ENCODE measurements around the gene GAS7. TPM values are rescaled to one million over a fixed set of nuclear protein-coding genes. Genes with fewer than 3 reads are reported as not detected.

GAS7 gene
- total RNA-seq, 2 donors from 2014 or later, result 8.0 to 20.1 TPM

DNA sequence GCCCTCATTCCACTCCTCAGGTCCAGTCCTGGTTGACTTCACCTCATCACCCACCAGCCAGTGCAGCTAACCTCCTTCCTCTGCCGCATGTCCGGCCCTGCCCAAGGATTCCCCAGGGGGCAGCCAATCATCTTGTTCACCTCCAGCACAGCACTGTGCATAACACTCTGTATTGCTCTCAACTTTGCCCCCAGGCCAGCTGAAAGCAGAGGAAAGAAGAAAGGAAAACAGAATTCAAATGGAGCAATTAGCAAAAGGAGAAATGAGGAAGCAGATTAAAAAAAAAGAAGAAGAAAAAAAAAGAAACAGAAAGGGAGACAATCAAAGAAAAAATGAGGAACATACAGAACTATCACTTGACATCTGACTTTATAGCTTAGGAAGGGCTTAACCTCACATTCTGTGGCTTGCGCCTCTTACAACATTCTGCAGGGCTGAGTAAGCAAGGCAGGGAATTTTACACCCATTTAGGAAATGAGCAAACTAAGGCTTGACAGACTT lies 26.1 kb downstream of the GAS7 start:
- H3K4me1 ChIP-seq, result no peaks in the 10 kb centered on the region
- TF ChIP-seq, protein P1, sequence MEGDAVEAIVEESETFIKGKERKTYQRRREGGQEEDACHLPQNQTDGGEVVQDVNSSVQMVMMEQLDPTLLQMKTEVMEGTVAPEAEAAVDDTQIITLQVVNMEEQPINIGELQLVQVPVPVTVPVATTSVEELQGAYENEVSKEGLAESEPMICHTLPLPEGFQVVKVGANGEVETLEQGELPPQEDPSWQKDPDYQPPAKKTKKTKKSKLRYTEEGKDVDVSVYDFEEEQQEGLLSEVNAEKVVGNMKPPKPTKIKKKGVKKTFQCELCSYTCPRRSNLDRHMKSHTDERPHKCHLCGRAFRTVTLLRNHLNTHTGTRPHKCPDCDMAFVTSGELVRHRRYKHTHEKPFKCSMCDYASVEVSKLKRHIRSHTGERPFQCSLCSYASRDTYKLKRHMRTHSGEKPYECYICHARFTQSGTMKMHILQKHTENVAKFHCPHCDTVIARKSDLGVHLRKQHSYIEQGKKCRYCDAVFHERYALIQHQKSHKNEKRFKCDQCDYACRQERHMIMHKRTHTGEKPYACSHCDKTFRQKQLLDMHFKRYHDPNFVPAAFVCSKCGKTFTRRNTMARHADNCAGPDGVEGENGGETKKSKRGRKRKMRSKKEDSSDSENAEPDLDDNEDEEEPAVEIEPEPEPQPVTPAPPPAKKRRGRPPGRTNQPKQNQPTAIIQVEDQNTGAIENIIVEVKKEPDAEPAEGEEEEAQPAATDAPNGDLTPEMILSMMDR (IDR thresholded peaks at IDR 0.05), result no peak
- TF ChIP-seq POLR2A (IDR thresholded peaks at IDR 0.05), result no peak
- ATAC-seq (no peak), DNase-seq (peak in 1 of 4 donors; percentile 43)
- WGBS, 2 donors, result 34 to 49% methylated on average over 3 of the region's 3 CpGs
- H3K27me3 ChIP-seq, result no peaks in the 10 kb centered on the region
- peak overlapping the region in 1 of 4 donors; percentile 29 for H3K27ac ChIP-seq
- intact Hi-C loops (cut with DNase I), result no loop called here
- no peak overlapping the region for H3K4me3 ChIP-seq
- no peaks in the 10 kb centered on the region for H3K36me3 ChIP-seq (replicated peaks in 1 of 2; ENCODE audit: insufficient read depth in 1 of 2, low read depth in 2 of 2)
- no peaks in the 10 kb centered on the region for H3K9me3 ChIP-seq

DNA sequence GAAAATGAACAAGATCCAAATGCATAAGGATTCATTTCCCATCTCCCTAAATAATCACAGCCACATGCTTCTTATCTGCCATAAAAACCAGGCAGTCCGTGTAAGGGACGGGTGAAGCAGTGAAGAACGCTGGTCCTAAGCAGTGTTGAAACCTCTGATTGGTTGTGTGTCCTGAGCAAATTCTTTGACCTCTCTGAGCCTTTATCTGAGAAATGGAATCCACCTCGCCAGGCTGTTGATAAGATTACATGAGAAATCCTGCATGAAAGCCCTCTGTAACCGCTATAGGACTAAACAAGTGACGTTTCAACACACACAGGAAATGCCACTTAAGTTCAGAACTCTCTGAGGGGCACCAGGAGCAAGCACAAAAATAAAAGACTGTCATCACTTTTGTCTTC lies 26.8 kb downstream of the GAS7 start:
- WGBS, 2 donors, result 21 to 22% methylated on average over 6 of the region's 6 CpGs
- ATAC-seq, result no peak
- no peaks in the 10 kb centered on the region for H3K27me3 ChIP-seq
- H3K9me3 ChIP-seq, result no peaks in the 10 kb centered on the region
- no peaks in the 10 kb centered on the region for H3K36me3 ChIP-seq (replicated peaks in 1 of 2; ENCODE audit: insufficient read depth in 1 of 2, low read depth in 2 of 2)
- intact Hi-C loops (cut with DNase I), result no loop called here
- H3K4me3 ChIP-seq, result no peak overlapping the region
- TF ChIP-seq POLR2A (IDR thresholded peaks at IDR 0.05), result no peak
- TF ChIP-seq, protein P1 (IDR thresholded peaks at IDR 0.05), result no peak
- no peak for DNase-seq
- H3K27ac ChIP-seq, result no peak overlapping the region
- H3K4me1 ChIP-seq, result no peaks in the 10 kb centered on the region

DNA sequence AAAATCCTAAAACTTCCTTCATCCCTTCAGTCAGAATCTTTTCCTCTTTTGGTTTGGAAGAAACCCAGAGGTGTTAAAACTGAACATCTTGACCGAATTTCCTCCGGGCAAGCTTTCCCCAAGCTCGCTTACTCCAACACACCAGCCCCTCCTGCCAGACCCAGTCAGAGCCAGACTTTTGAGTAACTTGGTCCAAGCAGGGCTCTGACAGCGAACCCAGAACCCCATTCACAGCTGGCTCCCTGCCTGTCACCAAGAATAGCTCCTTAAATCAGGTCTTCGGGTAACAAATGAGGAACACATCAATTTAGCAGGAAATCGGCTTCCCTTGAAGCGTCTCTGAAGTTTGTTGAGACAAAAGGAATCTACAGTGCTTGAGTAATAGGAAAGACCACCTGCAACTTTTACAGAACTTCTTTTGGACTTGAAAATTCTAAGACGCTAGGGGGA lies 27.3 kb downstream of the GAS7 start:
- Histone ChIP-seq H3K4me3 (no peak overlapping the region), H3K36me3 (replicated peaks in 1 of 2; ENCODE audit: insufficient read depth in 1 of 2, low read depth in 2 of 2) (no peaks in the 10 kb centered on the region), H3K27ac (no peak overlapping the region), H3K4me1 (no peaks in the 10 kb centered on the region), H3K9me3 (no peaks in the 10 kb centered on the region), H3K27me3 (no peaks in the 10 kb centered on the region)
- DNase-seq (peak in 1 of 4 donors; percentile 27), ATAC-seq (no peak)
- no peak for TF ChIP-seq POLR2A (IDR thresholded peaks at IDR 0.05)
- TF ChIP-seq, protein P1 (IDR thresholded peaks at IDR 0.05), result no peak
- intact Hi-C loops (cut with DNase I), result no loop called here
- WGBS, 2 donors, result 52 to 59% methylated on average over 8 of the region's 8 CpGs

DNA sequence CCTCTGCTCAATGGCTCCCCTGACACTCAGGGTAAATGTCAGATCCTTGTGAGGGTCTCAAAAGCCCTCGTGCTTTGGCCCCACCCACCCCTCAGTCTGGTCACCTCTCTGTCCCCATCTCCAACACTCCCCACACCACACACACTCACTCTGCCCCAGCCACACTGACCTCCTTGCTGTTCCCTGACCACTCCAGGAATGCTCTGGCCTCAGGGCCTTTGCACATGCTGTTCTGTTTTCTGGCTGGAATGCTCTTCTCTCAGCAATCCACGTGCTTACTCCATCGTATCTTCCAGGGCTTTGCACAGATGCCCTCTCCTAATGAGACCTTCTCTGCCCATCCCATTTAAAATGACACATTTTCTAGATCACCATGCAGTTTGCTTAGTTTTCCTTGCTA lies 28.2 kb downstream of the GAS7 start:
- no peak for ATAC-seq
- intact Hi-C loops (cut with DNase I), result no loop called here
- Histone ChIP-seq H3K36me3 (replicated peaks in 1 of 2; ENCODE audit: insufficient read depth in 1 of 2, low read depth in 2 of 2) (no peaks in the 10 kb centered on the region), H3K4me3 (no peak overlapping the region), H3K27me3 (no peaks in the 10 kb centered on the region), H3K27ac (no peak overlapping the region), H3K4me1 (no peaks in the 10 kb centered on the region), H3K9me3 (no peaks in the 10 kb centered on the region)
- no peak for DNase-seq
- WGBS, 2 donors, result 51 to 61% methylated on average over 3 of the region's 3 CpGs
- no peak for TF ChIP-seq POLR2A (IDR thresholded peaks at IDR 0.05)
- TF ChIP-seq, protein P1 (IDR thresholded peaks at IDR 0.05), result no peak

DNA sequence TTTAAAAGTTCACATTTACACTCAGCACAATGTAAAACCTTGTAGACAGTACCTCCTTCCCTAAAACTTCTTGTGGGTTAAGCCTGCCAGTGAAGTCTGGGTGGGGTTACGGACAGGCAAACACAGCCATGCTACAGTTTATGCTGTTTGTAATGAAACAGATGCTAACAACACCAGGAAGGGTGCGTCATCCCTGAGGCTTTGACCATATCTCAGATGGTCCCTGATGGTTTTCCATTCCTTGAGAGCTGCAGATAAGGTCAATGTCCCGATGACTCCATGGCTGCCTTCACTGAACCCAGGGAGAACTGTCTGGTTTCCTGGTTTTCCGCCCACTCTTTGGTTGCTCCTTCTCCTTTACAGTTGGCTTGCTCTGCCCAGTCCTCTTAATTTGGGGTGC lies 29.1 kb downstream of the GAS7 start:
- TF ChIP-seq, protein P1 (IDR thresholded peaks at IDR 0.05), result no peak
- no peak for TF ChIP-seq POLR2A (IDR thresholded peaks at IDR 0.05)
- H3K36me3 ChIP-seq (replicated peaks in 1 of 2; ENCODE audit: insufficient read depth in 1 of 2, low read depth in 2 of 2), result no peaks in the 10 kb centered on the region
- DNase-seq (no peak), ATAC-seq (no peak)
- intact Hi-C loops (cut with DNase I), result no loop called here
- no peak overlapping the region for H3K27ac ChIP-seq
- H3K9me3 ChIP-seq, result no peaks in the 10 kb centered on the region
- no peak overlapping the region for H3K4me3 ChIP-seq
- WGBS, 2 donors, result 68 to 69% methylated on average over 4 of the region's 4 CpGs
- H3K4me1 ChIP-seq, result no peaks in the 10 kb centered on the region
- no peaks in the 10 kb centered on the region for H3K27me3 ChIP-seq
